CD4-positive, CD25-positive, alpha-beta regulatory T cell (primary cell): Measurements from ENCODE around the gene CNTN4. TPM values are rescaled to one million over a fixed set of nuclear protein-coding genes. Genes with fewer than 3 reads are reported as not detected.

ENCODE experiments used
- ATAC-seq, 2 donors: fragments of 150-1000 bp; cut with Tn5 transposase; one replicate each; pipeline ENCODE4 v1.10.0; 2021; ENCODE audit warnings: low read depth in 2 of 2, moderate number of reproducible peaks in 2 of 2, moderate library complexity in 1 of 2
- DNase-seq, 3 donors: peaks; one replicate each; pipeline versions ENCODE4 v3.0.0 to v3.0.0-alpha.2; 2012 to 2022; ENCODE audit warnings: mixed read lengths in 1 of 3
- H3K27ac ChIP-seq: one replicate; pipeline ENCODE4 v1.7.0; 2013; ENCODE audit warnings: mild to moderate bottlenecking, low read length; ENCODE audit not compliant: insufficient read depth, poor library complexity, severe bottlenecking
- H3K27me3 ChIP-seq: one replicate; pipeline ENCODE4 v1.7.0; 2013; ENCODE audit warnings: low read length; ENCODE audit not compliant: control insufficient read depth, insufficient read depth
- H3K36me3 ChIP-seq: one replicate; pipeline ENCODE4 v1.7.0; 2013; ENCODE audit warnings: mild to moderate bottlenecking, low read length, moderate library complexity; ENCODE audit not compliant: control insufficient read depth, insufficient read depth
- H3K4me1 ChIP-seq: 2 replicates; pipeline ENCODE4 v1.7.0; 2013; ENCODE audit warnings: mild to moderate bottlenecking, low read length; ENCODE audit not compliant: insufficient read depth, control insufficient read depth, poor library complexity, severe bottlenecking
- H3K4me3 ChIP-seq: one replicate; pipeline ENCODE4 v1.7.0; 2013; ENCODE audit warnings: low read depth, mild to moderate bottlenecking, low read length, moderate library complexity
- H3K9me3 ChIP-seq, 2 experiments: 1 replicate in 1 of 2; 2 replicates in 1 of 2; pipeline ENCODE4 v1.7.0; 2013; ENCODE audit warnings: low read length in 2 of 2, mild to moderate bottlenecking in 1 of 2, moderate library complexity in 1 of 2; ENCODE audit not compliant: control insufficient read depth in 2 of 2
- H3K27ac Mint-ChIP-seq, 3 donors: one replicate each; pipeline ENCODE4 v1.8.0; 2020 to 2022; ENCODE audit warnings: mild to moderate bottlenecking in 3 of 3, mixed read lengths in 3 of 3, moderate library complexity in 2 of 3
- H3K27me3 Mint-ChIP-seq: one replicate; pipeline ENCODE4 v1.8.0; 2022; ENCODE audit warnings: mild to moderate bottlenecking, mixed read lengths
- H3K36me3 Mint-ChIP-seq: one replicate; pipeline ENCODE4 v1.8.0; 2020; ENCODE audit warnings: mixed read lengths
- H3K4me1 Mint-ChIP-seq, 4 donors: one replicate each; pipeline ENCODE4 v1.8.0; 2020 to 2022; ENCODE audit warnings: mixed read lengths in 4 of 4, mild to moderate bottlenecking in 1 of 4
- H3K4me3 Mint-ChIP-seq, 4 donors: one replicate each; pipeline ENCODE4 v1.8.0; 2020 to 2022; ENCODE audit warnings: mild to moderate bottlenecking in 4 of 4, mixed read lengths in 4 of 4, moderate library complexity in 3 of 4
- H3K9me3 Mint-ChIP-seq, 7 donors: one replicate each; pipeline ENCODE4 v1.8.0; 2020 to 2022; ENCODE audit warnings: mixed read lengths in 7 of 7, mild to moderate bottlenecking in 3 of 7, moderate library complexity in 2 of 7
- polyA plus RNA-seq, 4 donors: library from polyadenylated mRNA; unstranded; fragments of 300-500 nt; fragmentation: Illumina TruSeq; gene quantifications; one replicate each; pipeline ENCODE4 v1.2.3, GENCODE V29; 2021
- total RNA-seq: library from RNA; stranded (reverse); gene quantifications from one replicate; pipeline ENCODE4 v1.2.3, GENCODE V29; 2022

The CNTN4 gene
- total and polyA plus RNA-seq, 5 donors from 2014 or later: not detected

DNA sequence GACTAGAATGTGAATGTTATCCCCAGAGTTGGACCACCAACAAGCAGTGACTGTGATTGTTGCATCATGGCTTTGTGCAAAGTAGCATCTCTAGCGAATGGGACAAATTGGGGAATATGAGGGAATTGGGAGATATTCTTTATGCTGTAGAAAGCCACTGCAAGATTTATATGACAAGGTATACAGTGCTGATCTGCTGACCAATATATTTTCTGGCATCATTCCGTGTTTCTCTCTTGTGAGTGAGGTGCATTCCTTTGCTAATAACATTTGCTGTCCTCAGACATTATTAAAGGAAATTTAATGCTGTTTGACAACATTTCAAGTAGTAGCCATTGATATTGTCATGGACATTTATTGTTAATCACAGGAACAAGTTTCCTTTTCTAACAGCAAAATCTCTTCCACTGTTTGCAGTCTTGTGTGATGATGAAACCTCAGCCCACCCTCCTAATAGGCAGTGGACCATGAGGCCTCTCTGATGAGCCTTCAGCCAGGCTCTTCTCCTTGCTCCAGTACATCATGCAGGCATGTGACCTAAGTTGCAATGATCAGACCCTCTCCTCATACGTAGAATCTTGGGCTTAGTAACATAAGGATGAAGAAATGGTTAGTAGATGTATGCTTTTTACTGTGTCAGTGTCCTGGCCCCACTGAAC is 16.1 kb downstream of the CNTN4 start:
- Histone ChIP-seq H3K9me3 (peaks cover 0 to 1% of the 10 kb centered on the region in 2 experiments), H3K4me3 (no peak overlapping the region), H3K27ac (no peak overlapping the region), H3K4me1 (no peaks in the 10 kb centered on the region), H3K27me3 (no peaks in the 10 kb centered on the region), H3K36me3 (no peaks in the 10 kb centered on the region)
- Mint-ChIP-seq H3K4me1 (no peaks in the 10 kb centered on the region), H3K27me3 (no peaks in the 10 kb centered on the region), H3K36me3 (peaks cover 4% of the 10 kb centered on the region), H3K27ac (no peak overlapping the region), H3K4me3 (no peak overlapping the region), H3K9me3 (peaks cover 2 to 12% (median 4%) of the 10 kb centered on the region in 7 donors)
- DNase-seq (no peak), ATAC-seq (no peak)

DNA sequence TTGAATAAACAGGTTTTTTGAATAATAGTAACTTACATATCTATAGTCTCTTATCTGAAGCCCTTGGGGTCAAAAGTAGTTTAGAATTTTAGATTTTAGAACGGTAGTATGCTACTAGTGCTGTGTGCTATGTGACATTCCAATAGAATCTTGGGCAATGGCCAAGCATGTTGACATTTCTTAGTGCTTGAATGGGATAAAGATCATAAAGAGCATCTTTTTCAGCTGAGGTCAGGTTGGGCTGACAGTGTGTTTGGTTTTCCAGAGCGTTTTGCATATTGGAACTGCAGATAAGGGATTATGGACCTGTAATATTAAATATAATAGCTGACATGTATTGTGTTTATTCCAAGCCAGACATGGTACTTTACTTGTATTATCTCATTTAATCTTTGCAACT is 32.1 kb downstream of the CNTN4 start:
- Mint-ChIP-seq H3K9me3 (peaks cover 0 to 5% (median 5%) of the 10 kb centered on the region in 7 donors), H3K4me1 (no peaks in the 10 kb centered on the region), H3K27me3 (no peaks in the 10 kb centered on the region), H3K27ac (no peak overlapping the region), H3K36me3 (no peaks in the 10 kb centered on the region), H3K4me3 (no peak overlapping the region)
- Histone ChIP-seq H3K36me3 (no peaks in the 10 kb centered on the region), H3K4me3 (no peak overlapping the region), H3K27ac (no peak overlapping the region), H3K27me3 (no peaks in the 10 kb centered on the region), H3K4me1 (no peaks in the 10 kb centered on the region), H3K9me3 (no peaks in the 10 kb centered on the region)
- ATAC-seq (no peak), DNase-seq (no peak)

DNA sequence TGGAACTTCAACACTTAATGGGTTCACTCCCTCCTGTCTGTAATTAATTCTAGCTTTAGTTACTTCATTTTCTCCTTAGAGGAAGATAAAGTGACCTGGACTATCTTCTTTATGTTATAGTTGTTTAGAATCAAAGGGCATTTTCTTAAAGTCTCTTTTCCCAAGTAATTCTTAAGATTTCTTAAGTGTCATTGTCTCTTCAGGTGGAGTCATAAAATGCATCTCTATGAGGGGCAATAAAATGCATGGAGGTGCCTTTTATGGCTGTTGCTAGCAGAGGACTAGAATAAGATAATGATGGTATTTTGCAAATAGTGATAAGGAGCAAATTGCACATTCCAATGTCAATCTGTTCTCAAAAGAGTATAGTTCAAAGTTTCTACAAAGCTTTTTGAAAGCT is 34.5 kb downstream of the CNTN4 start:
- Mint-ChIP-seq H3K36me3 (no peaks in the 10 kb centered on the region), H3K27me3 (no peaks in the 10 kb centered on the region), H3K4me1 (no peaks in the 10 kb centered on the region), H3K9me3 (peaks cover 0 to 6% (median 5%) of the 10 kb centered on the region in 7 donors), H3K27ac (peak overlapping the region in 1 of 3 donors; percentile 4), H3K4me3 (no peak overlapping the region)
- DNase-seq (no peak), ATAC-seq (no peak)
- Histone ChIP-seq H3K4me3 (no peak overlapping the region), H3K4me1 (no peaks in the 10 kb centered on the region), H3K27me3 (no peaks in the 10 kb centered on the region), H3K36me3 (no peaks in the 10 kb centered on the region), H3K9me3 (no peaks in the 10 kb centered on the region), H3K27ac (no peak overlapping the region)

DNA sequence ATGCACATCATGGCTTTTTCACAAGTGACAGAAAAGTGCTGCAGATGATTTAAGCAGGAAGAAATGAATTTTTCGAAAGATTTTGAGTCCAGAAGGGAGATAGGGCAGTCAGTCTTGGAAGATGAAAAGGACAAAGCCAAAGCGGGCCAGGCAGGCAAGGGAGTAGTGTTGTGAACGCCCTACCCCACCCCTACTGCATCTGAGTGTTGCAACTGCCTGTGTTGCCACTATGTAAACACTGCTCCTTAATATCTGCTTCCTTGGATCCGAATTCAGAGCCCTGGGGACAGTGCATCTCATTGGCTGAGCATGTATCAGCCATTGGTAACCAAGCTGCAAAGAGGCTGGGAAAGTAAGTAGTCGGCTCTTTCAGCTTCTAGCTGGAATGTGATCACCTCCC is 39.0 kb downstream of the CNTN4 start:
- Mint-ChIP-seq H3K9me3 (peaks cover 0 to 13% (median 4%) of the 10 kb centered on the region in 7 donors), H3K4me1 (no peaks in the 10 kb centered on the region), H3K27ac (no peak overlapping the region), H3K4me3 (no peak overlapping the region), H3K36me3 (no peaks in the 10 kb centered on the region), H3K27me3 (no peaks in the 10 kb centered on the region)
- Histone ChIP-seq H3K9me3 (no peaks in the 10 kb centered on the region), H3K36me3 (no peaks in the 10 kb centered on the region), H3K4me3 (no peak overlapping the region), H3K27ac (no peak overlapping the region), H3K27me3 (no peaks in the 10 kb centered on the region), H3K4me1 (no peaks in the 10 kb centered on the region)
- no peak for DNase-seq
- no peak for ATAC-seq

DNA sequence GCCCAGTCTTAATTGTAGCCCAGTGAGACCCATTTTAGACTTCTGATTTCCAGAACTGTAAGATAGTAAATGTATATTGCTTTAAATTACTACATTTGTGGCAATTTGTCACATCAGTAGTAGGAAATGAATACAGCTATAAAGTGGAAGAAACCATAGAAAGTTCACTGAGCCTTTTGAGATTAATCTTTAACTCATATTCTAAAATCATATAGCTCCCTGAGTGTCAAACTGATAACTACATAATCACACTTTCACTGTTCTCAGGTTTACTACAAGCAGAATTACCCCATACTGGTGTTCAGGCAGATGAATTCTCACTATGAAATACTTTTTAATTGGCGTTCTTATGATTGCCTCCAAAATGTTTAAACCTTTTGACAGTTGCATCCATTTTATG is 42.8 kb downstream of the CNTN4 start:
- Histone ChIP-seq H3K27me3 (no peaks in the 10 kb centered on the region), H3K36me3 (no peaks in the 10 kb centered on the region), H3K4me3 (no peak overlapping the region), H3K9me3 (no peaks in the 10 kb centered on the region), H3K4me1 (no peaks in the 10 kb centered on the region), H3K27ac (no peak overlapping the region)
- Mint-ChIP-seq H3K9me3 (peaks cover 0 to 12% (median 3%) of the 10 kb centered on the region in 7 donors), H3K27ac (no peak overlapping the region), H3K4me1 (no peaks in the 10 kb centered on the region), H3K36me3 (no peaks in the 10 kb centered on the region), H3K27me3 (no peaks in the 10 kb centered on the region), H3K4me3 (no peak overlapping the region)
- no peak for DNase-seq
- ATAC-seq: no peak

DNA sequence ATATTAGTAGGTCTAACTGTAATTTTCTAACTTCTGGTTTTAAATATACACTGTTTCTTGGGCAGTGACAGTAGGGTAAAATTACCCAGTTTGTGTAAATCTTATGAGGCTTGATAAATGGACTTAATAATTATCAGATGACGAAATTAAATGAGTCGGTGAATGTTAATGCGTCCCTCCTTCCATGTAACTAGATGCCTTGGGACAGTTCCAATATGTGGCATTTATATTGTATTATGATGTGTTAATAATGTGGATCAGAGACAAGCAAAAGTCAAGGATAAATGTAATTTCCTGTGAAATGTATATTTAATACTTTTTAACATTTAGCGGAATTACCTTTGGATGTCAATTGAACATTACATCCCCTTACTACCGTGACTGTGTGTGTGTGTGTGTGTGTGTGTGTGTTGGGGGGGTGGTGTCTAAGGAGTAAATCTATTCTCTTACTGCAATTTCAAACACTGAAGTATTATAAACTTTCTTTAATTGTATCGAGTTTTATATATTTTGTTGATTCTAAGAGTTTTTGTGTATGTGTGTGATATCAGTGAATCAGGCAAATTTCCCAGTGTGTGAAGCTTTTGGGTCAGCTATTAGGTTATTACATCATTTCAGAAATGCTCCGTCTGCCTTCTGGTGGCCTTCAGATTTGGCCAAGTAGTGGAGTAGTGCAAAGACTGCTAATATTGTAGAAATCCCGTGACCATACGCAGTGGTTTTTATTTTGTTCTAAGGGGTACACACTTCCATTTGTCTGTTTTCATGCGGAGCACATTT is 50.1 kb downstream of the CNTN4 start:
- no peak overlapping the region for H3K4me3 Mint-ChIP-seq
- no peaks in the 10 kb centered on the region for H3K36me3 Mint-ChIP-seq
- H3K9me3 Mint-ChIP-seq: peaks cover 0 to 7% (median 3%) of the 10 kb centered on the region in 7 donors
- Histone ChIP-seq H3K27ac (no peak overlapping the region), H3K9me3 (peaks cover 0 to 2% of the 10 kb centered on the region in 2 experiments), H3K4me3 (no peak overlapping the region), H3K36me3 (no peaks in the 10 kb centered on the region), H3K4me1 (no peaks in the 10 kb centered on the region), H3K27me3 (no peaks in the 10 kb centered on the region)
- H3K4me1 Mint-ChIP-seq: no peaks in the 10 kb centered on the region
- no peak for DNase-seq
- no peak overlapping the region for H3K27ac Mint-ChIP-seq
- no peaks in the 10 kb centered on the region for H3K27me3 Mint-ChIP-seq
- no peak for ATAC-seq

DNA sequence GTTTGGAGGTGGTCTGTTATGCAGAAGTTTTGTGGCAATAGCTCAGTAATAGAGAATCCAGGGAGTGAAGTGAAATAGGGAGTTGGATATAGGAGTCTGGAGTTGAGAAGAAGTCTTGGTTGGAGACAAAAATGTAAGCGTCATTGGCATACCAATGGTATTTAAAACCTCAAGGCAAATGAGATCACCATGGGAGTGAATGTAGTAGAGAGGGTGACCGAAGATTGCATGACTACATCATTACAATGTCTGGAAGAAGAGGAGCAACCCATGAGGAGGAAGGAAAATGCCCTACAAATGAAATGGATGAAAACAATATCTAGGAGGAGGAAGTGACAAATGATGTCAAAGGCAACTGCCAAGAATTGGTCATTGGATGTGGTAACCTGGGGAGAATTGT is 54.4 kb downstream of the CNTN4 start:
- no peak overlapping the region for H3K27ac ChIP-seq
- no peaks in the 10 kb centered on the region for H3K36me3 Mint-ChIP-seq
- no peak overlapping the region for H3K4me3 Mint-ChIP-seq
- no peak for ATAC-seq
- H3K27me3 ChIP-seq: no peaks in the 10 kb centered on the region
- H3K27me3 Mint-ChIP-seq: no peaks in the 10 kb centered on the region
- no peaks in the 10 kb centered on the region for H3K4me1 Mint-ChIP-seq
- H3K9me3 Mint-ChIP-seq: peaks cover 0 to 5% (median 2%) of the 10 kb centered on the region in 7 donors
- no peaks in the 10 kb centered on the region for H3K4me1 ChIP-seq
- H3K9me3 ChIP-seq: peaks cover 0 to 2% of the 10 kb centered on the region in 2 experiments
- no peak overlapping the region for H3K27ac Mint-ChIP-seq
- no peak for DNase-seq
- no peaks in the 10 kb centered on the region for H3K36me3 ChIP-seq
- no peak overlapping the region for H3K4me3 ChIP-seq

DNA sequence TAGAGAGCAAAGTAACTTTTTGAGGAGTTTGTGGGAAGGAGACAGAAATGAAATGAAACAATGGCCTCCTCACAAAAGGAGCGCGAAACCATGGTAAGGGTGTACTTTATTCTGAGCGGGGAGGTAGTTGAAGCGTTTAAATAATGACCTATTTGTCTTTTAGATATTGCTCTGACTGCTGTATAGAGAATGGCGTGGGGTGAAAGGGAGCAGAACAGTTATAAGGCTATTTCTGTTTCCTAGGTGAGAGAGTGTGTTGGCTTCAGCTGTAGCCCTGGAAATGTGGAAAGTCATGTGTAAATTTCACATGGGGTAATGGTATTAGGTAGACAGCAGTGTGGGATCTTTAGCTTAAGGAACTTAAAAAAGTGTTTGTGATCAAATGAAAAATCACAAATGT is 54.9 kb downstream of the CNTN4 start:
- Histone ChIP-seq H3K36me3 (no peaks in the 10 kb centered on the region), H3K9me3 (peaks cover 0 to 2% of the 10 kb centered on the region in 2 experiments), H3K4me3 (no peak overlapping the region), H3K27me3 (no peaks in the 10 kb centered on the region), H3K4me1 (no peaks in the 10 kb centered on the region), H3K27ac (no peak overlapping the region)
- peaks cover 0 to 5% (median 3%) of the 10 kb centered on the region in 7 donors for H3K9me3 Mint-ChIP-seq
- no peak overlapping the region for H3K27ac Mint-ChIP-seq
- no peaks in the 10 kb centered on the region for H3K4me1 Mint-ChIP-seq
- ATAC-seq (no peak), DNase-seq (no peak)
- H3K36me3 Mint-ChIP-seq: no peaks in the 10 kb centered on the region
- no peaks in the 10 kb centered on the region for H3K27me3 Mint-ChIP-seq
- H3K4me3 Mint-ChIP-seq: no peak overlapping the region
